Measurements from ENCODE around the gene LEFTY2. TPM values are rescaled to one million over a fixed set of nuclear protein-coding genes. Genes with fewer than 3 reads are reported as not detected.
"Not testable (repeated sequence)": the region's sequence is repeated elsewhere in the genome, so short reads cannot be mapped to it uniquely, and the experiment has no call there.

LEFTY2 gene
- total RNA-seq, 1 donor from 2014 or later, result 1.2 TPM

DNA sequence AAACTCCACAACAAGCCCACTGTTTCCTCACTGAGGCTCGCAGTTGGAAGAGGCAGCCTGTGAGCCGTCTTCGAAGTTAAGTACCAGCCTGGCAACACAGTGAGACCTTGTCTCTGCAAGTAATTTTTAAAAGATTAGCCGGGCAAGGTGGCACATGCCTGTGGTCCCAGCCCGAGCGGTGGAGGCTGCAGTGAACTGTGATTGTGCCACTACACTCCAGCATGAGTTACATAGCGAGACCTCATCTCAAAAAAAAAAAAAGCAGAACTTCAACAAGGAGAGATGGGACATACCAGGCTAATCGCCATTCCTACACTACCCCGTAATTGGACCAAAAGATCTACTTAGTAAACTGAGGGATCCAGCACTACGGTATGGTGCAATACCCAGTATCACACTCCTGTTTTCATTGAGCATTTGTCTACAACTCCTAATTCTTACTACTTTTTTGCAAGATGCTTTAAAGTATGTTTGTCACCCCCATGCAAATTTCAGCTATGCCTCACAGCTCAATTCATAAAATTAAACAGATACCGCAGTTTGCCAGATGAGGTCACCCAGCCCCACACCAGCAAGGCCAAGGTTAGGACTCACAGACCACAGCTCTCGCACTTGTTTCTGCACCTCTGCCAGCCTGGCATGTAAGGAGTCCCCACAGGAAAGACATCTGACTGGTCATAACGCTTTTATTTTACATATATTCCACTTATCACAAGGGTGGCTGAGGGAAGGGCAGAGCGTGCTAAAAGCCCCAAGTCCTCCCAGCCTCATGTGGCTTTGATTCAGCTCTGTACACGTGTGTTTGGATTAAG is 37.1 kb upstream of the LEFTY2 start:
- no peaks in the 10 kb centered on the region for H3K27me3 ChIP-seq (ENCODE audit: low read depth)
- no peak overlapping the region for H3K4me3 ChIP-seq
- no peak for ATAC-seq
- no peaks in the 10 kb centered on the region for H3K4me1 ChIP-seq
- DNase-seq, result no peak
- TF ChIP-seq, protein P1, sequence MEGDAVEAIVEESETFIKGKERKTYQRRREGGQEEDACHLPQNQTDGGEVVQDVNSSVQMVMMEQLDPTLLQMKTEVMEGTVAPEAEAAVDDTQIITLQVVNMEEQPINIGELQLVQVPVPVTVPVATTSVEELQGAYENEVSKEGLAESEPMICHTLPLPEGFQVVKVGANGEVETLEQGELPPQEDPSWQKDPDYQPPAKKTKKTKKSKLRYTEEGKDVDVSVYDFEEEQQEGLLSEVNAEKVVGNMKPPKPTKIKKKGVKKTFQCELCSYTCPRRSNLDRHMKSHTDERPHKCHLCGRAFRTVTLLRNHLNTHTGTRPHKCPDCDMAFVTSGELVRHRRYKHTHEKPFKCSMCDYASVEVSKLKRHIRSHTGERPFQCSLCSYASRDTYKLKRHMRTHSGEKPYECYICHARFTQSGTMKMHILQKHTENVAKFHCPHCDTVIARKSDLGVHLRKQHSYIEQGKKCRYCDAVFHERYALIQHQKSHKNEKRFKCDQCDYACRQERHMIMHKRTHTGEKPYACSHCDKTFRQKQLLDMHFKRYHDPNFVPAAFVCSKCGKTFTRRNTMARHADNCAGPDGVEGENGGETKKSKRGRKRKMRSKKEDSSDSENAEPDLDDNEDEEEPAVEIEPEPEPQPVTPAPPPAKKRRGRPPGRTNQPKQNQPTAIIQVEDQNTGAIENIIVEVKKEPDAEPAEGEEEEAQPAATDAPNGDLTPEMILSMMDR (IDR thresholded peaks at IDR 0.05), result no peak
- H3K36me3 ChIP-seq, result peaks cover 59% of the 10 kb centered on the region
- H3K27ac ChIP-seq, result no peak overlapping the region
- intact Hi-C loops (cut with DNase I), result loop anchor here (10.0 kb wide), 1 partner anchor 503 kb away; no protein-coding TSS in a partner anchor
- H3K9me3 ChIP-seq, result no peaks in the 10 kb centered on the region

DNA sequence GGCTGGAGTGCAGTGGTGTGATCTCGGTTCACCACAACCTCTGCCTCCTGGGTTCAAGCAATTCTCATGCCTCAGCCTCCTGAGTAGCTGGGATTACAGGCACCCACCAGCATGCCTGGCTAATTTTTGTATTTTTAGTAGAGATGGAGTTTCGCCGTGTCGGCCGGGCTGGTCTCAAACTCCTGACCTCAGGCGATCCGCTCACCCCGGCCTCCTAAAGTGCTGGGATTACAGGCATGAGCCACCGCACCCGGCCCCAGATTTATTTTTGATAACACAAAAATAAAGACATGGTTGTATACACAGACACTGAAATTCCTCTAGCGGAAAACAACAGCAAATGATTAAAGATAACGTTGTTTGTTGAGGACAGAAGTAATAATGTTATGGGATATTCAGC is 34.1 kb upstream of the LEFTY2 start:
- not testable (repeated sequence) for H3K27me3 ChIP-seq (ENCODE audit: low read depth); H3K4me3 ChIP-seq; H3K4me1 ChIP-seq; H3K27ac ChIP-seq; H3K9me3 ChIP-seq; DNase-seq; ATAC-seq
- intact Hi-C loops (cut with DNase I), result loop anchor here (10.0 kb wide), 1 partner anchor 500 kb away; no protein-coding TSS in a partner anchor
- peaks cover 29% of the 10 kb centered on the region for H3K36me3 ChIP-seq

DNA sequence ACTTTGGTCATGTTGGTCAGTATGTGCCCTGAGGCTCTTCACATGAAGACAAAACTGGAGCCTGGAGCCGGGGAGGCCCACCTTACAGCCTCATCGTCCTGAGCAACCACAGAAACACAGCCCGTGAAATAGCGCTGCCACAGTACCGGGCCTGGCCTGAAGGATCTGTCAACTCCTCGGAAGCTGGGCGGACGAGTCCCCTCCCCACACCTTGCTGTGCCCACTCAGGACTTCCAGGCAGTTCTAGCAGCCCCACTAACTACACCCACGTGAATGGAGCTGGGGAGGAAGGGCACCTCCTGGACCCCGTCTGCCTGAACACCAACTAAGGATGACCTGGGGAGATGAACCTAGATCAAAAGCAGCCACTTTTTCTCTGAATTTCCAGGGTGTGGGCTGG is 33.4 kb upstream of the LEFTY2 start:
- H3K4me1 ChIP-seq, result no peaks in the 10 kb centered on the region
- no peaks in the 10 kb centered on the region for H3K27me3 ChIP-seq (ENCODE audit: low read depth)
- no peak overlapping the region for H3K27ac ChIP-seq
- ATAC-seq (no peak), DNase-seq (no peak)
- H3K9me3 ChIP-seq, result no peaks in the 10 kb centered on the region
- H3K4me3 ChIP-seq, result no peak overlapping the region
- H3K36me3 ChIP-seq, result peaks cover 22% of the 10 kb centered on the region
- intact Hi-C loops (cut with DNase I), result loop anchor here (10.0 kb wide), 1 partner anchor 500 kb away; no protein-coding TSS in a partner anchor
- TF ChIP-seq, protein P1 (IDR thresholded peaks at IDR 0.05), result no peak

DNA sequence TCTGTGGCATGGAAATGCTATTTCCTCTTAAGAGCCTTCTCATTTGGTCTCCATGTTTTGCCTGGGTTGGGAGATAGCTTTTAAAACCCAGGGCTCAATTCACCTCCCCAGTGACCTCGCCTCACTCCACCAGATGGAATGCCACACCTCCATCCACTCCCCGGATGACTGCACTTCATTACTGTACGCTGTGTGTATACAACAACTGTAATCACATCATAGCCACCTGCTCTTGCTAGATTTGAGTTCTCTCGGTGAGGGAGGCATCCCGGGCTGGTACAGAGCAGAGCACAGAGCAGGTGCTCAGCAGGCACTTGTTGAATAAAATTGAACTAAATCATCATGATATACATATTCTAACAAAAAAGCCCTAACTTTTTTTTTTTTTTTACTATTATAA is 32.1 kb upstream of the LEFTY2 start:
- TF ChIP-seq, protein P1 (IDR thresholded peaks at IDR 0.05), result no peak
- DNase-seq (no peak), ATAC-seq (no peak)

DNA sequence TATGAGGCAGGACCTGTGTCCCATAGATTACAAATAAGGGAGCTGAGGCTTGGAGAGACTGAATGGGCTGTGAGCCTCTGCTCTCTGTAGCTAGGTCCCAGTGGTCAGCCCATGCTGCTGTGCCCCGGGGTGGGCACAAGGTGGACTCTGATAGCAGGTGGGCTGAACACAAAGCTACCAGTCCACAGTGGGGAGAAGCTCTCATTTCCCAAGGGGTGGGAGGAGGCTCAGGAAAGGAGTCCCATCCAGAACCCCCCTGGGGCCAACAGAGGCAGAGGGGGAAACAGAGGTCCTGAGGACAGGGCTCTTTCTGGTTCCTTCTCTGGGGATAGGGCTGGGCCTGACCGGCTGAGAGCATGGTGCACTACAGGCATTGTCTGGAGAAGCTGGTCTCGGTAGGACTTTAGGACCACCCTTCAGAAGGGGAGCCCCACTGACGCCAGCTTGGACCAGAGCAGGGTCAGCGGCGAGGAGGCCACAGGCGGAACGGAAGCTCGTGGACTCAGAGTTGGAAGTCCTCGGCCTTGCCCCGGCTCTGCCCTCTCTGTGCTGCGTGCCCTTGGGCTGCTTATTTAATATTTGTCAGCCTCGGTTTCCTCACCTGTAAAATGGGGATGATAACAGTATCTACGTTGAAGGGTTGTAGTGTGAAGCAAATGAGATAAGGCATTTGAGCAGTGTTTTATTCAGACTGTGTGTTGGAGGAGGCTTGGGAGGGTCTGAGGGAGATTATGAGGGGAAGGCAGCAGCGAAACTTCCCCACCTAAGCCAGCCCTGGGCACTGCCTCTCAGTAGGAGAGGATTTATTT is 31.5 kb upstream of the LEFTY2 start:
- Histone ChIP-seq H3K4me3 (no peak overlapping the region), H3K4me1 (no peaks in the 10 kb centered on the region), H3K36me3 (peaks cover 5% of the 10 kb centered on the region), H3K27ac (no peak overlapping the region), H3K9me3 (no peaks in the 10 kb centered on the region), H3K27me3 (ENCODE audit: low read depth) (no peaks in the 10 kb centered on the region)
- ATAC-seq, result no peak
- intact Hi-C loops (cut with DNase I), result loop anchor here (10.0 kb wide), 1 partner anchor 498 kb away; no protein-coding TSS in a partner anchor
- TF ChIP-seq, protein P1 (IDR thresholded peaks at IDR 0.05), result no peak
- no peak for DNase-seq

More for the DNA sequence above, 32.1 kb upstream of the LEFTY2 start:
- Histone ChIP-seq H3K27me3 (ENCODE audit: low read depth) (no peaks in the 10 kb centered on the region), H3K27ac (no peak overlapping the region), H3K36me3 (peaks cover 11% of the 10 kb centered on the region), H3K4me1 (no peaks in the 10 kb centered on the region), H3K4me3 (no peak overlapping the region), H3K9me3 (no peaks in the 10 kb centered on the region)
- intact Hi-C loops (cut with DNase I), result loop anchor here (10.0 kb wide), 1 partner anchor 498 kb away; no protein-coding TSS in a partner anchor

DNA sequence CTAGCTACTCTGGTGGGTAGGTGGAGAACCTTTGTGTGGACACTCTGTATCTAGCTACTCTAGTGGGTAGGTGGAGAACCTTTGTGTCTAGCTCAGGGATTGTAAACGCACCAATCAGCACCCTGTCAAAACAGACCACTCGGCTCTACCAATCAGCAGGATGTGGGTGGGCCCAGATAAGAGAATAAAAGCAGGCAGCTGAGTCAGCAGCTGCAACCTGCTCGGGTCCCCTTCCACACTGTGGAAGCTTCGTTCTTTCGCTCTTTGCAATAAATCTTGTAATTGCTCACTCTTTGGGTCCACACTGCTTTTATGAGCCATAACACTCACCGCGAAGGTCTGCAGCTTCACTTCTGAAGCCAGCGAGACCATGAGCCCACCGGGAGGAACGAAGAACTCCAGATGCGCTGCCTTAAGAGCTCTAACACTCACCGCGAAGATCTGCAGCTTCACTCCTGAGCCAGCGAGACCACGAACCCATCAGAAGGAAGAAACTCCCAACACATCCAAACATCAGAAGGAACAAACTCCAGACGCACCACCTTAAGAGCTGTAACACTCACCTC is 29.7 kb upstream of the LEFTY2 start:
- not testable (repeated sequence) for ATAC-seq; H3K4me3 ChIP-seq; H3K27me3 ChIP-seq (ENCODE audit: low read depth); H3K36me3 ChIP-seq; H3K9me3 ChIP-seq; DNase-seq; H3K27ac ChIP-seq; H3K4me1 ChIP-seq
- intact Hi-C loops (cut with DNase I), result loop anchor here (10.0 kb wide), 1 partner anchor 496 kb away; no protein-coding TSS in a partner anchor

DNA sequence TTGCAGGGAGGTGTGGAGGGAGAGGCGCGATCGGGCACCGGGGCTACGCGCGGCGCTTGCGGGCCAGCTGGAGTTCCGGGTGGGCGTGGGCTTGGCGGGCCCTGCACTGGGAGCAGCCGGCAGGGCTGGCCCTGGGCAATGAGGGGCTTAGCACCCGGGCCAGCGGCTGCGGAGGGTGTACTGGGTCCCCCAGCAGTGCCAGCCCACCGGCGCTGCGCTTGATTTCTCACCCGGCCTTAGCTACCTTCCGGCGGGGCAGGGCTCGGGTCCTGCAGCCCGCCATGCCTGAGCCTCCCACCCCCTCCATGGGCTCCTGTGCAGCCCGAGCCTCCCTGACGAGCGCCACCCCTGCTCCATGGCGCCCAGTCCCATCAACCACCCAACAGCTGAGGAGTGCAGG is 28.7 kb upstream of the LEFTY2 start:
- not testable (repeated sequence) for H3K9me3 ChIP-seq; H3K4me3 ChIP-seq; H3K27me3 ChIP-seq (ENCODE audit: low read depth); H3K27ac ChIP-seq; H3K36me3 ChIP-seq; H3K4me1 ChIP-seq; DNase-seq; ATAC-seq
- intact Hi-C loops (cut with DNase I), result loop anchor here (10.0 kb wide), 1 partner anchor 495 kb away; no protein-coding TSS in a partner anchor

Measured in lower lobe of right lung (tissue), 2 donors.